H1 (cell line): ENCODE data around the gene SVIL. TPM values are rescaled to one million over a fixed set of nuclear protein-coding genes. Genes with fewer than 3 reads are reported as not detected.

ENCODE experiments used
- CTCF ChIA-PET: fragments of 300-600 bp; sonication (Branson Sonifier 250); formaldehyde crosslinking; loops from one replicate; lab custom pipeline; 2021; ENCODE audit not compliant: partially characterized antibody; lab: Charles Lee
- POLR2A ChIA-PET: fragments of 300-600 bp; sonication (Branson Sonifier 250); formaldehyde crosslinking; loops from one replicate; lab custom pipeline; 2021; ENCODE audit warnings: inconsistent platforms; ENCODE audit not compliant: partially characterized antibody; lab: Charles Lee
- DNase-seq, 2 experiments: peaks; one replicate each; pipeline versions ENCODE4 v3.0.0 to v3.0.0-alpha.2; 2010 to 2022; ENCODE audit warnings: low spot score in 2 of 2, low read depth in 1 of 2, mixed read lengths in 1 of 2
- FAIRE-seq: peaks from 2 replicates; lab custom pipeline; 2011; peaks lifted over from hg19 to GRCh38; lab: Jason Lieb, UNC
- H2AFZ ChIP-seq: 2 replicates; pipeline ENCODE4 v1.8.1; 2012; ENCODE audit warnings: low read length, inconsistent platforms
- H2AK5ac ChIP-seq: 2 replicates; pipeline ENCODE4 v1.6.1; 2013; ENCODE audit warnings: low read depth, low read length
- H2BK120ac ChIP-seq: replicated peaks from 2 replicates; pipeline ENCODE3; 2013; ENCODE audit warnings: low read depth, low read length, inconsistent platforms
- H2BK12ac ChIP-seq: 2 replicates; pipeline ENCODE4 v1.6.1; 2013; ENCODE audit warnings: low read depth, low read length
- H2BK15ac ChIP-seq: 2 replicates; pipeline ENCODE4 v1.6.1; 2013; ENCODE audit warnings: low read length
- H2BK20ac ChIP-seq: 2 replicates; pipeline ENCODE4 v1.6.1; 2013; ENCODE audit warnings: low read length
- H2BK5ac ChIP-seq: 2 replicates; pipeline ENCODE4 v1.6.1; 2013; ENCODE audit warnings: low read depth, low read length
- H3K14ac ChIP-seq: 2 replicates; pipeline ENCODE4 v1.6.1; 2013; ENCODE audit warnings: inconsistent platforms; ENCODE audit not compliant: insufficient read length
- H3K18ac ChIP-seq: 2 replicates; pipeline ENCODE4 v1.6.1; 2013; ENCODE audit warnings: low read length; ENCODE audit errors: extremely low read depth
- H3K23ac ChIP-seq: 2 replicates; pipeline ENCODE4 v1.6.1; 2013; ENCODE audit warnings: inconsistent platforms; ENCODE audit not compliant: insufficient read length
- H3K23me2 ChIP-seq: 2 replicates; pipeline ENCODE4 v1.6.1; 2013; ENCODE audit warnings: low read depth, low read length
- H3K27ac ChIP-seq: 2 replicates; pipeline ENCODE4 v1.6.1; 2011; ENCODE audit warnings: low read depth, low read length, inconsistent platforms
- H3K27me3 ChIP-seq, 4 experiments: replicated peaks in 1 of 4; 1 replicate in 1 of 4; 2 replicates in 3 of 4; pipeline versions ENCODE4 v1.6.1 to v1.8.1; 2011 to 2013; ENCODE audit warnings: low read length in 3 of 4, mild to moderate bottlenecking in 3 of 4, inconsistent platforms in 2 of 4, mixed read lengths in 2 of 4, moderate library complexity in 1 of 4; ENCODE audit not compliant: control insufficient read depth in 3 of 4, insufficient read depth in 3 of 4; ENCODE audit errors: extremely low read depth in 1 of 4
- H3K36me3 ChIP-seq, 4 experiments: 2 replicates each; pipeline versions ENCODE4 v1.6.1 to v1.8.1; 2011 to 2013; ENCODE audit warnings: mild to moderate bottlenecking in 4 of 4, low read length in 3 of 4, moderate library complexity in 2 of 4, control low read depth in 1 of 4, inconsistent platforms in 1 of 4; ENCODE audit not compliant: insufficient read depth in 4 of 4, control insufficient read depth in 2 of 4
- H3K4ac ChIP-seq: replicated peaks from 2 replicates; pipeline ENCODE3; 2013; ENCODE audit warnings: low read length, low read depth, mixed read lengths, inconsistent platforms; ENCODE audit not compliant: insufficient read length
- H3K4me1 ChIP-seq, 4 experiments: replicated peaks in 1 of 4; 1 replicate in 1 of 4; 2 replicates in 3 of 4; pipeline versions ENCODE4 v1.6.1 to v1.8.1; 2011 to 2013; ENCODE audit warnings: low read length in 3 of 4, inconsistent platforms in 2 of 4, mixed read lengths in 1 of 4; ENCODE audit not compliant: insufficient read depth in 4 of 4, control insufficient read depth in 3 of 4
- H3K4me2 ChIP-seq, 2 experiments: 2 replicates each; pipeline versions ENCODE4 v1.6.1 to v1.8.1; 2011 to 2013; ENCODE audit warnings: low read depth in 2 of 2, low read length in 2 of 2, control low read depth in 1 of 2, inconsistent platforms in 1 of 2, mild to moderate bottlenecking in 1 of 2; ENCODE audit not compliant: insufficient read depth in 1 of 2
- H3K4me3 ChIP-seq, 4 experiments: fragments of 200-600, 300-600 bp in 1 of 4; sonication (generic), shearing (Covaris generic), sonication (Bioruptor Twin) in 1 of 4; 2 replicates each; pipeline versions ENCODE4 v1.5.1 to v1.8.1; 2011 to 2016; ENCODE audit warnings: low read length in 4 of 4, low read depth in 3 of 4, control low read depth in 2 of 4, inconsistent platforms in 2 of 4, mild to moderate bottlenecking in 2 of 4, mixed read lengths in 1 of 4, moderate library complexity in 1 of 4; ENCODE audit not compliant: insufficient read depth in 2 of 4; ENCODE audit errors: extremely low read depth in 1 of 4
- H3K56ac ChIP-seq: replicated peaks from 2 replicates; pipeline ENCODE3; 2013; ENCODE audit warnings: low read depth, mild to moderate bottlenecking, mixed read lengths, low read length, inconsistent platforms; ENCODE audit not compliant: insufficient read length
- H3K79me1 ChIP-seq: 2 replicates; pipeline ENCODE4 v1.6.1; 2013; ENCODE audit warnings: low read depth, low read length, control low read depth
- H3K79me2 ChIP-seq, 2 experiments: 2 replicates each; pipeline versions ENCODE4 v1.6.1 to v1.8.1; 2012 to 2013; ENCODE audit warnings: low read length in 2 of 2, mild to moderate bottlenecking in 2 of 2, inconsistent platforms in 1 of 2; ENCODE audit not compliant: insufficient read depth in 2 of 2, control insufficient read depth in 1 of 2
- H3K9ac ChIP-seq, 4 experiments: replicated peaks in 1 of 4; 1 replicate in 1 of 4; 2 replicates in 3 of 4; pipeline versions ENCODE4 v1.6.1 to v1.8.1; 2011 to 2013; ENCODE audit warnings: low read depth in 3 of 4, low read length in 3 of 4, control low read depth in 2 of 4, mild to moderate bottlenecking in 2 of 4, moderate library complexity in 2 of 4, inconsistent platforms in 1 of 4; ENCODE audit errors: extremely low read depth in 1 of 4
- H3K9me3 ChIP-seq, 2 experiments: 2 replicates each; pipeline versions ENCODE4 v1.6.1 to v1.8.1; 2012 to 2013; ENCODE audit warnings: mild to moderate bottlenecking in 2 of 2, moderate library complexity in 2 of 2, control low read depth in 1 of 2, inconsistent platforms in 1 of 2, low read depth in 1 of 2, low read length in 1 of 2, mixed read lengths in 1 of 2; ENCODE audit not compliant: insufficient read depth in 2 of 2
- H4K20me1 ChIP-seq, 2 experiments: replicated peaks in 1 of 2; 2 replicates each; pipeline versions ENCODE3 to v1.8.1; 2011 to 2013; ENCODE audit warnings: inconsistent platforms in 2 of 2, low read length in 2 of 2, mild to moderate bottlenecking in 1 of 2; ENCODE audit not compliant: insufficient read depth in 2 of 2, control insufficient read depth in 1 of 2
- H4K5ac ChIP-seq: 2 replicates; pipeline ENCODE4 v1.6.1; 2013; ENCODE audit warnings: low read length, low read depth, mixed read lengths, inconsistent platforms; ENCODE audit not compliant: insufficient read length
- H4K8ac ChIP-seq: 2 replicates; pipeline ENCODE4 v1.8.0; 2013; ENCODE audit warnings: mild to moderate bottlenecking, moderate library complexity, low read length, inconsistent platforms; ENCODE audit not compliant: insufficient read depth; ENCODE audit errors: extremely low read depth
- H4K91ac ChIP-seq: replicated peaks from 2 replicates; pipeline ENCODE3; 2013; ENCODE audit warnings: low read length, mixed read lengths, inconsistent platforms; ENCODE audit not compliant: insufficient read length
- CTCF ChIP-seq, 3 experiments: IDR thresholded peaks; 1 replicate in 2 of 3; 2 replicates in 1 of 3; pipeline versions ENCODE4 v1.5.1 to v1.6.1; 2011; ENCODE audit warnings: low read length in 3 of 3, mild to moderate bottlenecking in 3 of 3, inconsistent platforms in 2 of 3, low read depth in 1 of 3, moderate library complexity in 1 of 3; ENCODE audit not compliant: insufficient read depth in 1 of 3; ENCODE audit errors: control extremely low read depth in 1 of 3
- E2F6 ChIP-seq: IDR thresholded peaks from 2 replicates; pipeline ENCODE4 v1.6.1; 2012; ENCODE audit warnings: inconsistent platforms
- EGR1 ChIP-seq: IDR thresholded peaks from 2 replicates; pipeline ENCODE4 v1.6.1; 2011; ENCODE audit warnings: low read depth, low read length, borderline replicate concordance
- JUND ChIP-seq: IDR thresholded peaks from 2 replicates; pipeline ENCODE4 v1.6.1; 2011; ENCODE audit warnings: mild to moderate bottlenecking, improper control_type of control experiment, low read length
- POU5F1 ChIP-seq: IDR thresholded peaks from 2 replicates; pipeline ENCODE4 v1.6.1; 2011; ENCODE audit warnings: low read depth, mild to moderate bottlenecking, low read length, moderate library complexity
- RXRA ChIP-seq: IDR thresholded peaks from 2 replicates; pipeline ENCODE4 v1.6.1; 2011; ENCODE audit warnings: low read depth, mild to moderate bottlenecking, low read length, moderate library complexity; ENCODE audit not compliant: insufficient read depth
- SP1 ChIP-seq: IDR thresholded peaks from 2 replicates; pipeline ENCODE4 v1.6.1; 2011; ENCODE audit warnings: low read depth, low read length
- WGBS, 2 experiments: shearing (Covaris generic) in 1 of 2; methylation state at CpG; one replicate each; pipeline versions ENCODE4 v1.1.6 to v1.1.7; 2013 to 2015; ENCODE audit warnings: low lambda C conversion rate in 2 of 2, mixed read lengths in 2 of 2, inconsistent platforms in 1 of 2, low coverage in 1 of 2, missing lambda C conversion rate in 1 of 2; ENCODE audit not compliant: insufficient replicate concordance in 2 of 2, insufficient coverage in 1 of 2, insufficient read length in 1 of 2; ENCODE audit errors: extremely low coverage in 1 of 2, missing lambda C conversion rate in 1 of 2; 5-methylcytosine and 5-hydroxymethylcytosine counted together
- polyA plus RNA-seq, 7 experiments: library from polyadenylated mRNA; depleted of rRNA in 3 of 7; stranded (reverse) in 5 of 7; unstranded in 2 of 7; fragments of >200 nt in 5 of 7; fragments of 200-250 nt in 2 of 7; gene quantifications; 1 replicate in 5 of 7; 2 replicates in 1 of 7; 4 replicates in 1 of 7; pipeline versions ENCODE4 v1.2.1 to v1.2.3, GENCODE V29; 2011 to 2013; ENCODE audit warnings: missing spikeins in 2 of 7, mixed read lengths in 2 of 7
- total RNA-seq: library from RNA; stranded (reverse); fragmentation: NEBNext Ultra II Directional; extraction: Animal tissue kit (Norgen Biotek cat#: 25700); gene quantifications from 2 replicates; pipeline ENCODE4 v1.2.1, GENCODE V29; 2021

Gene SVIL
- total and polyA plus RNA-seq, 2 of the 8 experiments (the other 6 are each of a cell fraction or from before 2014, with no cell fraction given) = 4.7 to 15.4 TPM

GRCh38 chr10:29559996-29560395 lies 74.8 kb downstream of the SVIL start:
- Histone ChIP-seq H3K23ac (no peak overlapping the region), H3K4me3 (no peak overlapping the region), H2BK12ac (no peak overlapping the region), H2BK5ac (no peak overlapping the region), H3K9me3 (no peaks in the 10 kb centered on the region), H3K9ac (no peak overlapping the region), H3K4ac (no peak overlapping the region), H2BK15ac (no peak overlapping the region), H2AK5ac (no peak overlapping the region), H3K23me2 (no peaks in the 10 kb centered on the region), H2BK120ac (no peak overlapping the region), H4K20me1 (no peaks in the 10 kb centered on the region), H4K91ac (no peak overlapping the region), H3K56ac (no peak overlapping the region), H3K4me2 (no peak overlapping the region), H3K36me3 (no peaks in the 10 kb centered on the region), H2BK20ac (no peak overlapping the region), H3K79me2 (no peaks in the 10 kb centered on the region), H2AFZ (no peak overlapping the region), H3K4me1 (peaks cover 0 to 8% (median 4%) of the 10 kb centered on the region in 4 experiments; a peak in 3 of 7 replicates), H3K27me3 (no peaks in the 10 kb centered on the region), H3K18ac (no peak overlapping the region), H3K27ac (no peak overlapping the region), H4K8ac (no peak overlapping the region), H3K79me1 (no peaks in the 10 kb centered on the region), H3K14ac (no peak overlapping the region), H4K5ac (no peak overlapping the region)
- FAIRE-seq (no peak), DNase-seq (no peak)
- CTCF ChIA-PET = interaction anchor here (0.6 to 1.2 kb wide), 3 partner anchors 13 to 108 kb away, joined by 3 to 4 read pairs (median 4); no protein-coding TSS in a partner anchor
- WGBS, 2 experiments = 84% methylated on average over 4 of the region's 4 CpGs; no CpG with 5 or more reads in 1 of the 2 experiments
- TF ChIP-seq RXRA (no peak), CTCF (IDR thresholded peaks at IDR 0.05; ENCODE audit: control extremely low read depth in 1 of 3, insufficient read depth in 1 of 3, low read depth in 1 of 3, low read length in 3 of 3) (no peak), POU5F1 (no peak), E2F6 (no peak), JUND (no peak), EGR1 (no peak), SP1 (no peak)
- POLR2A ChIA-PET = no interaction called here
